BLaER1 treated with 17β-estradiol and CSF1 and Interleukin-3, amounts not matched to agents 10 nM and 100 nM (cell line): ENCODE measurements around the gene TCEAL3.
A peak's percentile ranks its signal among the peaks of the same experiment; 100 is the strongest.
"Not testable (repeated sequence)": the region's sequence is repeated elsewhere in the genome, so short reads cannot be mapped to it uniquely, and the experiment has no call there.

ENCODE experiments used
- H3K27ac ChIP-seq, 11 experiments: shearing (Covaris generic); formaldehyde crosslinking; 2 replicates each; pipeline ENCODE4 v1.8.1; 2022
- H3K27me3 ChIP-seq, 11 experiments: shearing (Covaris generic); formaldehyde crosslinking; 2 replicates each; pipeline ENCODE4 v1.8.1; 2022
- H3K36me3 ChIP-seq, 11 experiments: shearing (Covaris generic); formaldehyde crosslinking; 2 replicates each; pipeline ENCODE4 v1.8.1; 2022
- H3K4me1 ChIP-seq, 10 experiments: shearing (Covaris generic); formaldehyde crosslinking; 2 replicates each; pipeline ENCODE4 v1.8.1; 2022
- H3K4me2 ChIP-seq, 11 experiments: shearing (Covaris generic); formaldehyde crosslinking; 2 replicates each; pipeline ENCODE4 v1.8.1; 2022
- H3K4me3 ChIP-seq, 10 experiments: shearing (Covaris generic); formaldehyde crosslinking; 2 replicates each; pipeline ENCODE4 v1.8.1; 2022
- H3K9ac ChIP-seq, 11 experiments: shearing (Covaris generic); formaldehyde crosslinking; 2 replicates each; pipeline ENCODE4 v1.8.1; 2022
- H3K9me3 ChIP-seq, 11 experiments: shearing (Covaris generic); formaldehyde crosslinking; replicated peaks in 1 of 11; 2 replicates each; pipeline ENCODE4 v1.8.1; 2022
- H4K20me1 ChIP-seq, 11 experiments: shearing (Covaris generic); formaldehyde crosslinking; 2 replicates each; pipeline ENCODE4 v1.8.1; 2022
- Cebpa-rat ChIP-seq, 11 experiments: shearing (Covaris generic); IDR thresholded peaks; 2 replicates each; pipeline ENCODE4 v1.8.1; 2022

Gene TCEAL3

DNA sequence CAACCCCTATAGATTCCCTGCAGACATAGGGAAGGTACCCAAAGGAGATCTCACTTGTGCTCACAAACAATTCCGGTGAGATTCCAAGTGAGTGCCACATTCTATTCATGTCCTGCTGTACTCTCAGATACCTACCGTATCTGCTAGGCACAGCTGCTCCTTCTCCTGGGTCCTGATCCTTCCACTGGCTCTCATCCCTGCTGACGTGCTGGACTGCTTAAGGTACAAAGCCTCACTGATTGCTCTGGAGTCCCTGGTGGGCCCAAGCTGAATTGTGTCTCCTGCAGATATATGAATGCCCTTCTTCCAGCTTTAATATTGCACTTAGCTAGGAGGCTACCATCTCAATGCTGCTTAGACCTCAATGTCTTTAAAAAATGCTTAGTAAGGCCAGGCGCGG, 23.4 kb downstream of the TCEAL3 start:
- Histone ChIP-seq H3K9ac (no peak overlapping the region), H3K4me3 (no peak overlapping the region), H3K27ac (no peak overlapping the region), H3K27me3 (no peaks in the 10 kb centered on the region), H3K36me3 (no peaks in the 10 kb centered on the region), H3K4me1 (peaks cover 0 to 5% (median 0%) of the 10 kb centered on the region in 10 experiments; a peak in 3 of 20 replicates), H3K4me2 (no peak overlapping the region), H4K20me1 (no peaks in the 10 kb centered on the region), H3K9me3 (no peaks in the 10 kb centered on the region)
- TF ChIP-seq Cebpa-rat (IDR thresholded peaks at IDR 0.05): no peak

DNA sequence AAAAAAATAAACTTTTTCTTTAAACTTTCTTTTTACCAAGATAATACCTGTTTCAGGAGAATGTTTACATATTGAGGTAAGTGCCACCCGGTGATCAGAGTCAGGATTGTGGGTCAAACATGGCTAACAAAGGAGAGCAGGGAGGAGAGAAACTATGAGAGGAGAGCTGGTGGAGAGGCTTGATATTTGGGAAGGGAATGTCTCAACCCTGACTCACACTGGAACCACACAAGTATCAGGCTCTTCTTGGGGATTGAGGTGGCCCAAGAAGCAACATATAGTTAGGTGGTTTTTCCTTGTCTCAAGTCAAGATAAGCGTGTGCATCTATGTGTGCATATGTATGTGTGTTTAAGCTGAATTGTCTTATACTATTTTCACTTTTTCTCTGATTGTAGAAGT, 27.7 kb downstream of the TCEAL3 start:
- no peak for TF ChIP-seq Cebpa-rat (IDR thresholded peaks at IDR 0.05)
- no peak overlapping the region for H3K9ac ChIP-seq
- no peak overlapping the region for H3K27ac ChIP-seq

DNA sequence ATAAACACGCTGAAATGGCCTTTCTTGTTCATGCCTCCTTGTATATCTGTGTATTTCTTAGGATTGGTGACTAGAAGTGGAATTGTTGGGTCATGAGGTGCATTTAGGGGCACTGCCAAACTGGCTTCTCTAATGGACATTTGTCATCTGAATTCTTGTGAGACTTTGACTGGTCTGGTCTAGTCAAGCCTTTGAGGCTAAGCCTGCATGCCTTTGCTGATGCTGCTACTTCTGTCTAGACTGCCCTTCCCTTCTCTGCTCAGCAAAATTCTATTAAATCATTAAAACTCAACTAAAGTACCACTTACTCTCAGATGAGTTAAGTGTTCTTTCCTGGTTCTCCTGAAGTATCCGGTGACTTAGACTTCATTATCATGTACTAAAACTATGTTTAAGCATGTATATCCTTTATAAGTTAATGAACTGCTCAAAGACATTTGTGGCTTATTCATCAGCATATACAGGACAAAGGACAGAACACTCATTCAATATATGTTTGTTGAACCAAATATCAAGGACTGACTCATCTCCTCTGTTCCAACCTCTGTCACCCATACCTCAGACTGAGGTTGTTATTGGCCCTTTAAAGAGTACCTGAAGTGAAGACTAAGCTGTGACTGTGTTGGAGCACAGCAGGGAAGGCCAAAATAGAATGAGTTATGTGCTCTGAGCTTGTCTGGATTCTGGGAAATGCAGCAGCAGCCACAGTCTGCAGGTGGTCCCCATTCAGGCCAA, 30.0 kb downstream of the TCEAL3 start:
- H3K4me2 ChIP-seq: no peak overlapping the region
- H4K20me1 ChIP-seq: no peaks in the 10 kb centered on the region
- no peak overlapping the region for H3K9ac ChIP-seq

More for the DNA sequence above, 27.7 kb downstream of the TCEAL3 start:
- no peak overlapping the region for H3K4me2 ChIP-seq
- no peaks in the 10 kb centered on the region for H4K20me1 ChIP-seq
- H3K27me3 ChIP-seq: no peaks in the 10 kb centered on the region
- peaks cover 0 to 6% (median 4%) of the 10 kb centered on the region in 10 experiments; a peak in 4 of 20 replicates for H3K4me1 ChIP-seq
- no peaks in the 10 kb centered on the region for H3K36me3 ChIP-seq
- no peaks in the 10 kb centered on the region for H3K9me3 ChIP-seq
- no peak overlapping the region for H3K4me3 ChIP-seq

DNA sequence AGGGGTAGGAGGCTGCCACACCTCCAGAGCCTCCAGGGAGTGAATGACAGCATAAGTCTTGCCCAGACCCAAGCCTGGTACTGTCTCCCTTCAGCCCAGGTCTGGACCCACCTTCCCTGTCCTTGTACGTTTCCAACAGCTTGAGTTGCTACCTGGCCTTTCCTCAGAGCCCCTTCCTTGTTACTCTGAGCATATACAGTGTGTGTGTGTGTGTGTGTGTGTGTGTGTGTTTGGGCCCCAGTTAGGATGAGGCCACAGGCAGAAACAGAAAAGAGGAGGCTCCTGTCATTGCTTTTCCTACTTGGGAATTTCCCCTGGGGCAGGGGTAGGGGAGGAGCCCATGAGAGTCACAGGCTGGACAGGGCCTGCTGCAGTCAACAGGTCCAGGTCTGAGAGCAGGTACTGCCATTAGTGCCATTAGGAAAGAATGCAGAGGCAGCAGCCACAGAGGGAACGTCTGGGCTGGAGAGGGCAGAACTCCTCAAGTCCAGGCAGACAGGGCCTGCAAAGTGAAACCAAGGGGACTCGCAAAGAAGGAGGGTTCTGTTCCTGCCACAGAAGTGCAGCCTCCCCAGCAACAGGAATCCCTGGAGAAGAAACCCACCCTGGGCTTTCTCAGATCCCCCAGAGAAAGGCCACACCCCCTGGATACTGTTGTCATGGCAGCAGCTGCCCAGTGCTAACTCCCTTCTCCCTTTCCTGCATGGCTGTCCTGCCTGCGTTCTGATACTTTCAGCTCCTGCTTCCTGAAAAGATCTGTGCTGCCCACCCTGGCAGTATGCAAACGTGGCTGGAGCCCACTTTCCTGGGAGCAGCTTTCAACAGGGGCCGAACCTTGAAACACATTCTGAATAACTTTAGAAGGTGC, 30.9 kb downstream of the TCEAL3 start:
- H3K36me3 ChIP-seq, H3K9ac ChIP-seq, H3K4me3 ChIP-seq, H3K27me3 ChIP-seq, H3K27ac ChIP-seq, H3K4me1 ChIP-seq, H4K20me1 ChIP-seq, H3K9me3 ChIP-seq: not testable (repeated sequence)
- peak overlapping the region in 6 of 11 experiments; percentile 0 to 40 (median 28); a peak in 7 of 22 replicates for H3K4me2 ChIP-seq

More for the DNA sequence above, 30.0 kb downstream of the TCEAL3 start:
- no peak for TF ChIP-seq Cebpa-rat (IDR thresholded peaks at IDR 0.05)
- H3K4me1 ChIP-seq: peaks cover 0 to 6% (median 4%) of the 10 kb centered on the region in 10 experiments; a peak in 3 of 20 replicates
- no peak overlapping the region for H3K27ac ChIP-seq
- H3K9me3 ChIP-seq: no peaks in the 10 kb centered on the region
- no peaks in the 10 kb centered on the region for H3K36me3 ChIP-seq
- no peaks in the 10 kb centered on the region for H3K27me3 ChIP-seq
- H3K4me3 ChIP-seq: no peak overlapping the region

DNA sequence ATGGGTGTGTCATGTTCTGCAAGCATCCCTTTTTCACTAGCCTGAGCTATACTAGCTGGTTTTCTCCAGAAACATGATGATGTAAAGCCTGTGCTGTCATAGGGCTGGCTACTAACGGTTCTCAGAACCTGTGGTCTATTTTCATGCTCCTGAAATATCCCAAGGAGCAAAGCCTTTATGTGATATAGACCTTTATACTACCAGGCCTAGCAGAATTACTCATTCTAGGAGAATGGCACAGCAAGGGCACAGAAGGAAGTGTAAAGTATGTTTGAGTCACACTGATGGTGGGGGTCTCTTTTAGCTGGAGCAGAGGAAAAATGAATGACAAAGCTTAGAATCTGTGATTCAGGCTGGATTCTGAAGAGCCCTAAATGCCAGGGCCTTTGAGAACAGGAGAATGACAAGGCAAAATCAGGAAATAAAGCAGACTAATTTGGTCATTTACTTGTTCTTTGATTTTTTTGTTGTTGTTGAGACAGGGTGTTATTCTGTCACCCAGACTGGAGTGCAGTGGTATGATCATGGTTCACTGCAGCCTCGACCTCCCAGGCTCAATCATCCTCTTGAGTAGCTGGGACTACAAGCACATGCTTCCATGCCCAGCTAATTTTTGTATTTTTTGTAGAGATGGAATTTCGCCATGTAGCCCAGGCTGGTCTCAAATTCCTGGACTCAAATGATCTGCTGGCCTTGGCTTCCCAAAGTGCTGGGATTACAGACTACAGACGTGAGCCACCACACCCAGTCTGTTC, 32.8 kb downstream of the TCEAL3 start:
- no peak for TF ChIP-seq Cebpa-rat (IDR thresholded peaks at IDR 0.05)
- H4K20me1 ChIP-seq: no peaks in the 10 kb centered on the region
- H3K27ac ChIP-seq: no peak overlapping the region
- H3K4me3 ChIP-seq: no peak overlapping the region
- no peak overlapping the region for H3K9ac ChIP-seq
- H3K36me3 ChIP-seq: no peaks in the 10 kb centered on the region
- H3K27me3 ChIP-seq: no peaks in the 10 kb centered on the region
- no peak overlapping the region for H3K4me2 ChIP-seq
- peaks cover 0 to 6% (median 4%) of the 10 kb centered on the region in 10 experiments; a peak in 3 of 20 replicates for H3K4me1 ChIP-seq
- 0 out of 22 replicates have a peak, but pooled peaks cover 0 to 6% (median 0%) of the 10 kb centered on the region in 11 experiments for H3K9me3 ChIP-seq

DNA sequence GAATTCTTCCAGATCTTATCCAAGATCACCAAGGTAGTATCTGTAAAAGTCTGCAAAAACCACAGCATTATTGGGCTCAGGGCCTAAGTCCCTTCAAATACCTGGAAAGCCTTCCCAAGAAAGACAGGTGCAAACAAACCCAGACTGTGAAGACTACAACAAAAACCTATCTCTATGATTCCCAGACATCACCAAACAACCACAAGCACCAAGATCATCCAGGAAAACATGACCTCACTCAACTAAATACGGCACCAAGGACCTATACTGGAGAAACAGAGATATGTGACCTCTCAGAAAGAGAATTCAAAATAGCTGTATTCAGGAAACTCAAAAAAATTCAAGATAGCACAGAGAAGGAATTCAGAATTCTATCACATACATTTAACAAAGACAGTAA, 36.4 kb downstream of the TCEAL3 start:
- Histone ChIP-seq H3K4me1 (peaks cover 0 to 2% (median under 1%) of the 10 kb centered on the region in 10 experiments; a peak in 3 of 20 replicates), H3K27ac (no peak overlapping the region), H3K36me3 (no peaks in the 10 kb centered on the region), H3K27me3 (no peaks in the 10 kb centered on the region), H3K9ac (no peak overlapping the region), H3K4me3 (no peak overlapping the region), H3K4me2 (no peak overlapping the region), H3K9me3 (peaks cover 0 to 12% (median 7%) of the 10 kb centered on the region in 11 experiments; a peak in 10 of 22 replicates), H4K20me1 (no peaks in the 10 kb centered on the region)
- no peak for TF ChIP-seq Cebpa-rat (IDR thresholded peaks at IDR 0.05)

DNA sequence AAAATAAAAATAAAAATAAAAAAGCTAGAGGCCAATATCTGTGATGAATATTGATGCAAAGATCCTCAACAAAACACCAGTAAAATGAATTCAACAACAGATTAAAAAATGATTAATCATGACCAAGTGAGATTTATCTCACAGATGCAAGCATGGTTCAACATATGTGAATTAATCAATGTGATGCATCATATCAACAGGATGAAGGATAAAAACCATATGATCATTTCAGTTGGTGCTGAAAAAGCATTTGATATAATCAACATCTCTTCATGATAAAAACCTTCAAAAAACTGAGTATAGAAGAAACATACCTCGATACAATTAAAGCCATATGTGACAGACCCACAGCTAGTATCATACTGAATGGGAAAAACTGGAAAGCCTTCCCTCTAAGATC, 39.9 kb downstream of the TCEAL3 start:
- Histone ChIP-seq H3K4me2 (no peak overlapping the region), H4K20me1 (no peaks in the 10 kb centered on the region), H3K4me3 (no peak overlapping the region), H3K9ac (no peak overlapping the region), H3K36me3 (no peaks in the 10 kb centered on the region), H3K9me3 (peaks cover 0 to 12% (median 7%) of the 10 kb centered on the region in 11 experiments; a peak in 11 of 22 replicates), H3K27me3 (no peaks in the 10 kb centered on the region), H3K27ac (no peak overlapping the region), H3K4me1 (no peaks in the 10 kb centered on the region)
- no peak for TF ChIP-seq Cebpa-rat (IDR thresholded peaks at IDR 0.05)

DNA sequence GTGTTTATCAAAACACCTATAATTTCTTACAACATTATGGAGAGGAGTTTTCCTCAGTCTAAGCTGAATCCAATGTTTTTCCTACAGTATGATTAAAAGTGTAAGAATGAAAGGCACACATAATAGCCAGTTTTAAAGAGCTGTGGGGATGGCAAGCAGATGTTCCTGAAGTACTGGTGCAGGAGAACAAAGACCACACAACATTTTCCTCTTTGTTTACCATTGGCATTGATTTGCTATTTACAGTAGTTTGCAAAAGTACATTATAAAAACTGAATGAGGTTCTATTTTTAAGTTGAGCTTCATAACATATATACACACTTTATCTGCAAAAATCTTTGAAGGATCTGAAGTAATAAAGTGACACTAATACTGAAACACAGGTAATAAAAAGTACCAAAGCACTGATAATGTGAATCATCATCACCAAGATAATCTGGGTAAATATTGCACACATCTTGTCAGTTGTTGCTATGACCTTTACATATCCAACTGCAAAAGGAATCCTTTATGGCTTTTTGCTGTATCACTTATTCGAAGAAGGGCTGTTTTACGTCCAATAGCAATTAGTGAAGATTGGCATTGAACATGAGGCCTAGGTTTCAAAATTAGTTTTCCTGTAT, 43.5 kb downstream of the TCEAL3 start:
- no peaks in the 10 kb centered on the region for H4K20me1 ChIP-seq
- no peak overlapping the region for H3K9ac ChIP-seq
- H3K4me1 ChIP-seq: 0 out of 20 replicates have a peak, but pooled peaks cover 0 to 7% (median 0%) of the 10 kb centered on the region in 10 experiments
- no peak overlapping the region for H3K4me3 ChIP-seq
- H3K27ac ChIP-seq: no peak overlapping the region
- H3K36me3 ChIP-seq: no peaks in the 10 kb centered on the region
- no peak for TF ChIP-seq Cebpa-rat (IDR thresholded peaks at IDR 0.05)
- no peak overlapping the region for H3K4me2 ChIP-seq
- no peaks in the 10 kb centered on the region for H3K27me3 ChIP-seq
- peaks cover 0 to 9% (median 6%) of the 10 kb centered on the region in 11 experiments; a peak in 12 of 22 replicates for H3K9me3 ChIP-seq

DNA sequence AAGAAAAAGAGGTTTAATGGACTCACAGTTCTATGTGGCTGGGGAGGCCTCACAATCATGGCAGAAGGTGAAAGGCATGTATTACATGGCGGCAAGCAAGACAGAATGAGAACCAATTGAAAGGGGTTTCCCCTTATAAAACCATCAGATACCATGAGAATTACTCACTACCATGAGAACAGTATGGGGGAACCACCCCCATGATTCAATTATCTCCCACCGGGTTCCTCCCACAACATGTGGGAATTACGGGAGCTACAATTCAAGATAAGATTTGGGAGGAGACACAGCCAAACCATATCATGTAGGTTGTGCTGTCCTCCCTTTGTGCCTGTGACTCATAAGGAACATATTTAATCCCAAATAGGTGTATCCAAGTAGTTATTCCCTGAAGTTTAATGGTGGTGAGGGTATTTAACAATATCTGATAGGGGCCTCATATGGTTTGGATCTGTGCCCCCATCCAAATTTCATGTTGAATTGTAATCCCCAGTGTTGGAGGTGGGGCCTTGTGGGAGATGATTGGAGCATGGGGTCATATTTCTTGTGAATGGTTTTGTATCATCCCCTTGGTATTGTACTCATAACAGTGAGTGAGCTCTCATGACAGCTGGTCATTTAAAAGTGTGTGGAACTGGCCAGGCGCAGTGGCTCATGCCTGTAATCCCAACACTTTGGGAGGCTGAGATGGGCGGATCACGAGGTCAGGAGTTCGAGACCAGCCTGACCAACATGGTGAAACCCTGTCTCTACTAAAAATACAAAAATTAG, 47.7 kb downstream of the TCEAL3 start:
- not testable (repeated sequence) for H3K36me3 ChIP-seq, H3K9ac ChIP-seq, H3K4me1 ChIP-seq, H3K27ac ChIP-seq, H4K20me1 ChIP-seq, H3K9me3 ChIP-seq, H3K4me3 ChIP-seq, H3K27me3 ChIP-seq
- H3K4me2 ChIP-seq: peak overlapping the region in 2 of 11 experiments; percentile 15 to 34; a peak in 3 of 22 replicates
